H1 (cell line): ENCODE results near the gene PLTP. TPM values are rescaled to one million over a fixed set of nuclear protein-coding genes. Genes with fewer than 3 reads are reported as not detected.

Experiments used
- GABPA ChIP-seq: IDR thresholded peaks from 2 replicates; pipeline ENCODE4 v1.6.1; 2011; ENCODE audit warnings: mild to moderate bottlenecking, low read length, moderate library complexity, borderline replicate concordance; ENCODE audit not compliant: insufficient read depth
- polyA plus RNA-seq, 7 experiments: library from polyadenylated mRNA; depleted of rRNA in 3 of 7; stranded (reverse) in 5 of 7; unstranded in 2 of 7; fragments of >200 nt in 5 of 7; fragments of 200-250 nt in 2 of 7; gene quantifications; 1 replicate in 5 of 7; 2 replicates in 1 of 7; 4 replicates in 1 of 7; pipeline versions ENCODE4 v1.2.1 to v1.2.3, GENCODE V29; 2011 to 2013; ENCODE audit warnings: missing spikeins in 2 of 7, mixed read lengths in 2 of 7
- total RNA-seq: library from RNA; stranded (reverse); fragmentation: NEBNext Ultra II Directional; extraction: Animal tissue kit (Norgen Biotek cat#: 25700); gene quantifications from 2 replicates; pipeline ENCODE4 v1.2.1, GENCODE V29; 2021

Gene PLTP
- total and polyA plus RNA-seq, 2 of the 8 experiments (the other 6 are each of a cell fraction or from before 2014, with no cell fraction given), result 120 to 194 TPM

GRCh38 chr20:45924391-45925261 lies 12.7 kb upstream of the PLTP start (continued):
- no peak for TF ChIP-seq GABPA
